Renal cortex interstitium (tissue), 11 donors: ENCODE results near the gene SERPINB6. TPM values are rescaled to one million over a fixed set of nuclear protein-coding genes. Genes with fewer than 3 reads are reported as not detected.
"Not testable (repeated sequence)": the region's sequence is repeated elsewhere in the genome, so short reads cannot be mapped to it uniquely, and the experiment has no call there.

Experiments used
- DNase-seq, 11 donors: peaks; one replicate each; pipeline ENCODE4 v3.0.0-alpha.2; 2013; ENCODE audit warnings: low read depth in 9 of 11, low spot score in 4 of 11; ENCODE audit errors: extremely low read depth in 1 of 11
- polyA plus RNA-seq, 3 donors: library from polyadenylated mRNA; unstranded; fragments of 120-200 nt; gene quantifications; one replicate each; pipeline ENCODE4 v1.2.1, GENCODE V29; 2013; ENCODE audit not compliant: insufficient read length in 3 of 3

SERPINB6 gene
- polyA plus RNA-seq, 3 donors, result 82.8 to 98.8 (median 84.5) TPM

GRCh38 chr6:2949121-2949520, 22.2 kb downstream of the SERPINB6 start:
- DNase-seq, result no peak

DNA sequence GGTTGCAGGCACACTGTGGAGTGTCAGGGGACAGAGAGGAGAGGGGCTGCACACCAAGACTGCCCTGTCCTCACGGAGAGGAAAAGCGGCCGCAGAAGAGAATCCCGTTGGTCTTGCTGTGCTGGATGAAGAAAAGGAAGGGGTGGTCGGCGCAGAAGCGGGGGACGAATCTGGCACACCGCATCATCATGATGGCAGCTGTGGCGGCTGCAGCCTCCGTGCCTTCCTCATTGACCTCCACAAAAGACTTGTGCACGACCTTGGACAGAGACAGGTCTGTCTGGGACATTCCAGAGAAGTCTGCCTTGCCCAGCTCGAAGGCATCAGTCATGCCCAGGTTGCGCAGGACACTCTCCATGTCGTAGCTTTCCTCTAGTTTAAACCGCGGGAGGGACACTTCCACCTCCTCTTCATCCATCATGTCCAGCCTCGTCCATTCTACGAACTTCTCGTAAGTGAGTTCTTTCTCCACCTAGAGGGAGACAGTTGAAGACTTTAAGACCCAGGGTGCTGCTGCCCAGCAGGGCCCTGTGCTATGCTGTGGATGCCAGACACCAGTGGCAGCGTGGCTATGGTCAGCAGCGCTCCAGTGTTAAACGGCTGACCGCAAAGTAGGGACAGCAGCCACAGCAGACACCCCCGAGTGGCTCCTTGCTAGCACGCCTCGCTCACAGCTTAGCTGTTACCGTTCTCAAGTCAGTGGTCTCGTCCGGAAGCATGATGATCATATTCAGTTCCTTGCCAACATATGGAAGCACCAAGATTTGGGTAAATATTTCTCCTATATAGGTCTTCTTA, 22.9 kb downstream of the SERPINB6 start:
- no peak for DNase-seq

DNA sequence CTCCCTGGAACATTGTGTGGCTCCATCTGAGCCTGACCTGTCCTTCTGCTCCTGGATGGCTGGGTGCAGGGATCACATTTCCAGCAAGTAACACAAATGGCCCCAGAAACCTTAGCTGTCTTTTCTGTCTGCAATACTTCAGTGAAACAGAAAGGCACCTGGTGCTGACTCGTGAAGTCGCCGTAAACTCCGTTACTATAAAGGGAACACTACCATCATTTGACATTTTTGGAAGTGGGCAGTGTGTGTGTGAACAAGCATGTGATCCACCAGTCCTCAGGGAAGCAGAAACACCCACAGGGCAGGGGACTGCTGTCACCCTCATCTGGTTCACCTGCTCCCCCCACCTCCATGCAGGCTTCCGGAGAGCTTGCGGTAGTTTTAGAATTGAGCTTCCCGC, 23.9 kb downstream of the SERPINB6 start:
- no peak for DNase-seq

GRCh38 chr6:2945153-2945452, 26.3 kb downstream of the SERPINB6 start:
- DNase-seq, result no peak

- DNase-seq, result no peak
Measured at GRCh38 chr6:2944405-2945152, 26.8 kb downstream of the SERPINB6 start.

DNA sequence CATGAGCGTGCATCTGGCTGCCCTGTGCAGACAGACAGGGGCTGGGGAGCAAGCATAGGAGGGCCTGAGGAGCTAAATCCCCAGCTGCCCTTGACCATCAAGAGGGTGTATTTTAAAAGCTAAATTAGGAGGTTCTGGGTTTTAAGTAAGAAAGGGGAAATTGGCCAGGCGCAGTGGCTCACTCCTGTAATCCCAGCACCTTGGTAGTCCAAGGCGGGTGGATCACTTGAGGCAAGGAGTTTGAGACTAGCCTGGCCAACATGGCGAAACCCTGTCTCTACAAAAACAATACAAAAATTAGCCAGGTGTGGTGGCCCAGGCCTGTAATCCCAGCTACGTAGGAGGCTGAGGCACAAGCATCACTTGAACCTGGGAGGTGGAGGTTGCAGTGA, 27.8 kb downstream of the SERPINB6 start:
- DNase-seq, result no peak

DNA sequence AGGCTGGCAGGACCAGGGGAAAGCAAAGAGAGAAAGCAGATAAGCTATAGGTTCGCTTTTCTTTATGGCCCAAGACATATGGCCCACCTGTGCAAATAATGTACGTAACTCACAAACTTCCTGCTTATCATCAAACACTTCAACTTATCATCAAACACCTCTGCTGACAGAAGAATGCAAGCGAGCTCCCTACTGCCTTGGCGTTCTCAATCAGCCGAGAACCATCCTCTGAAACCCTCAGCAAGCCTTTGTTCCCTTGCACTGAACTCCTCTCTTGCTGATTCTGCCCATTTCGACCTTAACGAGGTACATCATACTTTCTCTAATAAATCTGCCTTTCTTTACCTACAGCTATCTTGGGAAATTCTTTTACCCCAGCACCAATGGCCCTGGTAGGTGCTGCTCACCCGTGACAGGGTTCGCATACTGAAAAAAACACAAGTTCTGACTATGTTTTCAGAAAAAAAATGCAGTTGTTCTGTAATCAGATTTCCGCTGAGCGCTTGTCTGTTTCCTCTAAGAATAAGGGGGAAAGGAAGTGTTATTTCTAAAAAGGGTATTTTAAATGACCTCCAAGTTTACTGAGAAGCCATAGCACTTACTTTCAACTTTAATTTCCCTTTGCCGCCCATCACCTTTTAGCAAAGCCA, 28.3 kb downstream of the SERPINB6 start:
- DNase-seq, result no peak

DNA sequence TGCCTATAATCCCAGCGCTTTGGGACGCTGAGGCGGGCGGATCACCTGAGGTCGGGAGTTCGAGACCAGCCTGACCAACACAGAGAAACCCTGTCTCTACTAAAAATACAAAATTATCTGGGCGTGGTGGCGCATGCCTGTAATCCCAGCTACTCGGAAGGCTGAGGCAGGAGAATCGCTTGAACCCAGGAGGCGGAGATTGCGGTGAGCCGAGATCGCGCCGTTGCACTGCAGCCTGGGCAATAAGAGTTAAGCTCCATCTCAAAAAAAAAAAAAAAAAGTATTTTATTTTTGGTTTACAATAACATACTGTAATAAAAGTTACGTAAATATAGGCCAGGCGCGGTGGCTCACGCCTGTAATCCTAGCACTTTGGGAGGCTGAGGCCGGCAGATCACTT, 29.3 kb downstream of the SERPINB6 start:
- not testable (repeated sequence) for DNase-seq

DNA sequence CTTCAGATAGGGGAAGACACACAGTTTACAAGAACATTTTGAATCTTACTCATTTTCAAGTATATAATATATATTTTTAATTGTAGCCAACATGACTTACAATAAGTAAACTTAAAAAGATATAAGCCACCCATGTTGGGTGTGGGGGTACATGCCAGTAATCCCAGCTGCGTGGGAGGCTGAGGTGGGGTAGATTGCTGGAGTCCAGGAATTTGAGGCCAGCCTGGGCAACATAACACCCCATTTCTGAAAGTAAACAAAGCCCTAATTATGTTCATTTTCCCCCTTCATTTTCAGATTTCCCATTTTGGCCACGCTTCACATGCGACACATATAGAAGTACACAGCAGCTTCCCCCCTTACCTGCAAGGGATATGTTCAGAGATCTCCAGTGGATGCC, 30.5 kb downstream of the SERPINB6 start:
- no peak for DNase-seq

DNA sequence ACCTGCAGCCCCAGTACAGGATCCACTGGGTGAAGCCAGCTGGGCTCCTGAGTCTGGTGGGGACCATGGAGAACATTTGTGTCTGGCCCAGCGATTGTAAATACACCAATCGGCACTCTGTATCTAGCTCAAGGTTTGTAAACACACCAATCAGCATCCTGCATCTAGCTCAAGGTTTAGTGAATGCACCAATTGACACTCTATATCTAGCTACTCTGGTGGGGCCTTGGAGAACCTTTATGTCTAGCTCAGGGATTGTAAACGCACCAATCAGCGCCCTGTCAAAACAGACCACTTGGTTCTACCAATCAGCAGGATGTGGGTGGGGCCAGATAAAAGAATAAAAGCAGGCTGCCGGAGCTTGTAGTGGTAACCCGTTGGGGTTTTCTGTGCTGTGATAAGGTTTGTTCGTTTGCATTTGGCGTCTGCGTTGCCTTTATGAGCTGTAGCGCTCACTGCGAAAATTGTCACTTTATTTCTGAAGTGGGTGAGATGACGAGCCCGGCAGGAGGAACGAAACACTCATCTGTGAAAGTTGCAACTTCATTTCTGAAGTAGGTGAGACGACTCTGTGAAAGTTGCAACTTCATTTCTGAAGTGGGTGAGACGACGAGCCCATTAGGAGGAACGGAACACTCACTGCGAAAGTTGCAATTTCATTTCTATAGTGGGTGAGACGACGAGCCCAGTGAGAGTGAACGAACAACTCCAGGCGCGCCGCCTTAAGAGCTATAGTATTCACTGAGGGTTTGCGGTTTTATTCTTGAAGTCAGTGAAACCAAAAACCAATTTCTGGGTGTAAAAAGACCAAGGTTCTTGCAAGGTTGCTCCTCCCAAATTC, 31.1 kb downstream of the SERPINB6 start:
- no peak for DNase-seq

GRCh38 chr6:2939315-2940009, 31.9 kb downstream of the SERPINB6 start:
- no peak for DNase-seq

GRCh38 chr6:2938632-2939083, 32.7 kb downstream of the SERPINB6 start:
- no peak for DNase-seq

- no peak for DNase-seq
Measured at GRCh38 chr6:2938004-2938631, 33.2 kb downstream of the SERPINB6 start.

DNA sequence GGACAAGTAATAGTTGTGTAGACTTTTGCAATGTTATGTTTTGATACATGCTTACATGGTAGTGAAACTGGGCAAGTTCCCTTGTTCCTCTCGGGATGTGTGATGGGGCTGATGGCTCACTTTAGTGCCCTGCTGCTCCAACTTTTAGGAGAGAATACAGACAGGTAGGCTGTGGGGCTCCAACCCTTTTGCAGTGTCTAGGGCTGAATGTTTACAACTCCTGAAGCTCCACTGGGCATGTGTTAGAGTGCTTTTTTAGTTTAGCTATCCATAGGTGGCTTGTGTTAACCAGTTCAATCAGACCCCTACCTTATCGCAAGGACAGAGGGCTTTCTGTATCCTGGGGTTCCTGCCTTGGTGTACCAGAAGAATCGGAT, 33.8 kb downstream of the SERPINB6 start:
- DNase-seq, result no peak

DNA sequence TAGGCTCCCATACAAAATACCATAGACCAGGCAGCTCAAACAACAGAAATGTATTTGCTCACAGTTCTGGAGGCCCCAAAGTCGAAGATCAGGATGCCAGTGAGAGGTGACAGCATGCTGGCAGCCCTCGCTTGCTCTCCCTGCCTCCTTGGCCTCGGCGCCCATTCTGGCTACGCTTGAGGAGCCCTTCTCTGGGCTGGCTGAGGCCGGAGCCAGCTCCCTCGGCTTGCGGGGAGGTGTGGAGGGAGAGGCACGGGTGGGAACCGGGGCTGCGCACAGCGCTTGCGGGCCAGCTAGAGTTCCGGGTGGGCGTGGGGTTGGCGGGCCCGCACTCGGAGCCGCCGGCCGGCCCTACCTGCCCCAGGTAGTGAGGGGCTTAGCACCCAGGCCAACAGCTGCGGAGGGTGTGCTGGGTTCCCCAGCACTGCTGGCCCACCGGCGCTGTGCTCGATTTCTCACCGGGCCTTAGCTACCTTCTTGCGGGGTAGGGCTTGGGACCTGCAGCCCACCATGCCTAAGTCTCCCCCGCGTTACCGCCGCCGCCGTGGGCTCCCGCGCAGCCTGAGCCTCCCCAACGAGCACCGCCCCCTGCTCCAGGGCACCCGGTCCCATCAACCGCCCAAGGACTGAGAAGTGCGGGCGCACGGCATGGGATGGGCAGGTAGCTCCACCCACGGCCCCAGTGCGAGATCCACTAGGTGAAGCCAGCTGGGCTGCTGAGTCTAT, 35.6 kb downstream of the SERPINB6 start:
- DNase-seq, result no peak

DNA sequence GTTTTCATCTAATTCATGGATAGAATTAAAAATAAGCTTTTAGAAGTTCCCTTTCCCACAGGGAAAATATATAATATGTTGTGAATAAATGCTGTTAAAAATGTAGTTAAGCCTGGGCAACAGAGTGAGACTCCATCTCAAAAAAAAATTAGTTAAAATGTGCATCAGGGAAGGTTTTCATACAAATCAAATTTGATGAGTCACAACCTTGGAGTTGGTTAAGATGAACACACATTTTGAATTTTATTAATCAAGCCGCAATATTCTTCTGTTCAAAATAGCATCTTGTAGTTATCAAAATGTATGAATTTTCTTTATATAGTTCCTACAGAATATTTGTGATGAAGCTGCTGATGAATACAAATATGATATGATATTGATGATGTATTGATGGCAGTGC, 37.3 kb downstream of the SERPINB6 start:
- DNase-seq, result no peak

DNA sequence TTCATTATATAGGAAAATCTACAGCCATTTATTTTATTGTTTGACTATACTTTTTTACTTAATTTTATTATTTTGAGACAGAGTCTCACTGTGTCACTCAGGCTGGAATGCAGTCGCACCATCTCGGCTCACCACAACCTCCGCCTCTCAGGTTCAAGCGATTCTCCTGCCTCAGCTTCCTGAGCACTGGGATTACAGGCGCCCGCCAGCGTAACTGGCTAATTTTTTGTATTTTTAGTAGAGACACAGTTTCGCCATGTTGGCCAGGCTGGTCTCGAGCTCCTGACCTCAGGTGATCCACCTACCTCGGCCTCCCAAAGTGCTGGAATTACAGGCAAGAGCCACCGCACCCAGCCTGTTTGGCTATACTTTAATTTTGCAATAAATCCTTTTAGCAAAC, 38.5 kb downstream of the SERPINB6 start:
- DNase-seq, result not testable (repeated sequence)
